Activated naive CD4-positive, alpha-beta T cell treated with anti-CD3 and anti-CD28 coated beads, Interleukin-2, amount 50 U/mL, for 24 hours (primary cell): ENCODE measurements around the gene GNG12.
A peak's percentile ranks its signal among the peaks of the same experiment; 100 is the strongest.

Experiments used
- H3K27ac Mint-ChIP-seq: one replicate; pipeline ENCODE4 v1.8.0; 2021; ENCODE audit warnings: mild to moderate bottlenecking, mixed read lengths
- H3K27me3 Mint-ChIP-seq: one replicate; pipeline ENCODE4 v1.8.0; 2021; ENCODE audit warnings: mixed read lengths
- H3K36me3 Mint-ChIP-seq: one replicate; pipeline ENCODE4 v1.8.0; 2021; ENCODE audit warnings: mixed read lengths
- H3K4me1 Mint-ChIP-seq: one replicate; pipeline ENCODE4 v1.8.0; 2021; ENCODE audit warnings: mixed read lengths
- H3K4me3 Mint-ChIP-seq: one replicate; pipeline ENCODE4 v1.8.0; 2021; ENCODE audit warnings: mild to moderate bottlenecking, mixed read lengths
- H3K9me3 Mint-ChIP-seq: one replicate; pipeline ENCODE4 v1.8.0; 2021; ENCODE audit warnings: mixed read lengths

Gene GNG12

DNA sequence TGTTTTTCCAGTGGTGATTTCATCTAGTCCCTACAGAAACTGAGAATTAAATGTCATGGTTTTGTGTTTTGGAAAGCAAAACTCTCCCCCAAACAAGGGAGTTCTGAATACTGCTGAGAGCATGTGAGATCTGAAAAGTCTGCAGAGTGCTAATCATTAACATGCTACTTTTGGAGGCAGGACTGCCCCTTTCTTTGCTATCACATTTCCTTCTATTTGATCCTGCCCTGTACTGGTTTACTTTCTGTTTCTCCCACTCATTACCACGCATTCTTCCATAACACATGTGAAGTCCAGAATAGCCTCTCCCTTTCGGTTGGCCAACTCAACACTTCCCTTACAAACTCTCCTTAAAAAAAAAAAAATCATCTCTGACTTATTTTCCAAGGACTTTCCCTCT lies 84.6 kb downstream of the GNG12 start:
- Mint-ChIP-seq H3K4me3 (no peak overlapping the region), H3K4me1 (peaks cover 5% of the 10 kb centered on the region), H3K36me3 (no peaks in the 10 kb centered on the region), H3K9me3 (no peaks in the 10 kb centered on the region), H3K27me3 (peaks cover 5% of the 10 kb centered on the region), H3K27ac (no peak overlapping the region)

DNA sequence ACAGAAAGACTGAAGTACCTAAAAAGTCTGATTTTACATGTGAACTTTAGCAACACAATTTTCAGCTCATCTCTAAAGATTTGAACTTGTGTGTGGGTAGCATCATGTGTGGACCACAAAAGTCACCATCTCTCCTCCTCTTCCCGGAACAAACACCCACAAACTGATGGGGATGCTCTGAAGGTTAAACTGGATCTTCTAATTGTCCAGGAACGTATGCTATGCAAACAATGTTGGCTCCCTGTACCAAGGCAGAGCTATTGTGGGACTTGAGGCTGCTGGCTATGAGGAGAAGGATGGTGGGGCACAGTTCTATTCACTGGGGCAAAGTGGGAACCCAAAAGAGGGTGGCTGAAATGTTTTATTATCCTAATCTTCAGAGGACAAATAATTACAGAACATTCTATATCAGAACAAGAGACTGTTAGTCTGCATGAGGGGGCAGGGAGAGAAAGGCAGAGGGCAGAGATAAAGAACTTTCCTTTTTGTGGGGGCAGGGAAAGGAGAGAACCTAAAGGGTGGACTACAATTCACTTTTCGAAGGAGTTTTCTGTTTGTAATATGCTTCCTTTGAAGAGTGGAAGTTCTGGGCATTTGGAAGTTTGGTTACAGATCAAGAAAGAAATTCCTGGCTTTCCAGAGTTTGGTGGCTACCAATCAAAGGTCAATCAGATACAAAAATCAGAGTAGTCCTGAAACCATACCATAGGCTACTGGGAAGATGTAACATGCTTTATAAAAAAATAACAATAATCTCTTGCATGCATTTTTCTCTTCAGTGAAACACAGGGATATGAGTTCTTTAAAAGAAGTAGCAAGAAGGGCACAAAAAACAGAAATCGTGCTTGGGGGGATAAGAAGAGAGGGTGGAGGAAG lies 85.4 kb downstream of the GNG12 start:
- H3K36me3 Mint-ChIP-seq: no peaks in the 10 kb centered on the region
- peaks cover 4% of the 10 kb centered on the region for H3K27me3 Mint-ChIP-seq
- no peaks in the 10 kb centered on the region for H3K9me3 Mint-ChIP-seq
- H3K27ac Mint-ChIP-seq: no peak overlapping the region
- H3K4me1 Mint-ChIP-seq: peaks cover 5% of the 10 kb centered on the region
- no peak overlapping the region for H3K4me3 Mint-ChIP-seq

GRCh38 chr1:67745875-67746698 lies 87.2 kb downstream of the GNG12 start:
- Mint-ChIP-seq H3K27ac (no peak overlapping the region), H3K36me3 (no peaks in the 10 kb centered on the region), H3K4me3 (no peak overlapping the region), H3K27me3 (peaks cover 4% of the 10 kb centered on the region), H3K4me1 (peaks cover 5% of the 10 kb centered on the region), H3K9me3 (no peaks in the 10 kb centered on the region)

DNA sequence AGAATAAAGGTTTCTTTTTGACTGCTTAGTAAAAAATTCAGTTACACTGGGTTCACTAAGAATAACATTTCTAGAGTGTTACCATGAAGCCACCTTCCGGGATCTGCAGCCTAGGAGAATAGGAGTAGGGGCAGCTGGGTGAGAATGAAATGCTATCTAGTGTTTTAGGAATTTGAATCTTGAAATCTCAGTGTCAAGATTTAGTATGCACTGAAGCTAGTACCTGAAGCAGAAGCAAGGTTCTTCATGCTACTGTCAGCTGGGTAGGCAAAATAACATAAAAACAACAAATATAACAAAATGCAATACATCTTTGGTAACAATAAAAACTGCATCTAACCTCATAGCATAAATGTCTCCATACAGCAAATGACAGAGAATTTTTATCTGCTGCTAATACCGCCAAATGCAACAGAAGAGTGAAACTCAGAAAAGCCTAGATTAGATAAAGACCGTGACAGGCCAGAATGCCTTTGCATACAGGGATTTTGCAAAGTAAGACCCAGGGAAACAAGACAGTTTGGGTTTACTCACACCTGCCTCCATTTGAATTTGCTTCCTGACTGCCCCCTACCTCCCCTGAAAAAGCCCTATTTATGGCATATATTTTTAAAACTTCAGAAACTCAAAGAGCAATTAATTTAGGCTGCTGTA lies 90.1 kb downstream of the GNG12 start:
- H3K4me3 Mint-ChIP-seq: no peak overlapping the region
- H3K27me3 Mint-ChIP-seq: peaks cover 4% of the 10 kb centered on the region
- no peaks in the 10 kb centered on the region for H3K9me3 Mint-ChIP-seq
- no peak overlapping the region for H3K27ac Mint-ChIP-seq
- H3K36me3 Mint-ChIP-seq: no peaks in the 10 kb centered on the region
- no peaks in the 10 kb centered on the region for H3K4me1 Mint-ChIP-seq

DNA sequence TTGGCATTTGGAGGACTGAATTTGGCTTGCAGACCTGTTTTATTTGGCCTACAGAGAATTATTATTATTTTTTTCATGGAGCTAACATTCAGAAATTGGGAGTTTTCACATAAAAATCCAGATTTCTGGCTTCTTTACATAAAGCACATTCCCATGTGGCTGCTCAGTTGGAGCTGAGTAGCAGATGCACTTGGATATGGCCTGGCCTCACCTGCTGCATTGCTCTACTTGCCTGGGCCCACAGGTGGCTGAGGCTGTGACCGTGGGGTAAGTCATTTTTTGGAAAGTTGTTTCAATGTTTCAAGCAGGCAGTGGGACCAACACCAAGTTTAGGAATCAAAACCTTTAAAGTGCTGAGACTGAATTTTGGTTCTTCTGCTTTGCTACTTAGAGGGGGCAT lies 91.5 kb downstream of the GNG12 start:
- H3K4me3 Mint-ChIP-seq: no peak overlapping the region
- peaks cover under 1% of the 10 kb centered on the region for H3K4me1 Mint-ChIP-seq
- no peaks in the 10 kb centered on the region for H3K36me3 Mint-ChIP-seq
- no peaks in the 10 kb centered on the region for H3K27me3 Mint-ChIP-seq
- no peaks in the 10 kb centered on the region for H3K9me3 Mint-ChIP-seq
- no peak overlapping the region for H3K27ac Mint-ChIP-seq

DNA sequence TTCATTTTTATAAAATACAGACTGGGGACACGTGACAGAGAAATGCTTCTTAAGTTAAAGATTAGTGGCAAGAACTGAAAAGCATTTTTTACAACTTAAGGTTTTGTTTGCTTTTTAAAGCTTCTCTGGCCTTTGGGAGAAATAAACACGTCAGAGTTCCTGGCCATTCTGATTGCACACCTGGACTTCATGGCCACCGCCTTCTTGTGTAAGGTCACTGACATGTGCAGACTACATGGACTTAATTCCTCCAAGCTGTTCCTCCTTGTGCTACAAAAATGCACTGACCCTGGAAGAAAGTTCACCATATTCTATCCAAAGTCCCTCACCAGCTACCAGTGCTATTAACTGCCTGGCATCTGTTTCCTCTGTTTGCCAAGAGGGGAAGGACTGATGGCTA lies 92.1 kb downstream of the GNG12 start:
- Mint-ChIP-seq H3K36me3 (no peaks in the 10 kb centered on the region), H3K4me3 (no peak overlapping the region), H3K27ac (no peak overlapping the region), H3K9me3 (no peaks in the 10 kb centered on the region), H3K4me1 (peaks cover 7% of the 10 kb centered on the region), H3K27me3 (no peaks in the 10 kb centered on the region)

GRCh38 chr1:67740543-67740942 lies 92.7 kb downstream of the GNG12 start:
- Mint-ChIP-seq H3K27me3 (no peaks in the 10 kb centered on the region), H3K4me3 (no peak overlapping the region), H3K27ac (no peak overlapping the region), H3K9me3 (no peaks in the 10 kb centered on the region), H3K36me3 (no peaks in the 10 kb centered on the region), H3K4me1 (peaks cover 12% of the 10 kb centered on the region)

GRCh38 chr1:67739361-67739760 lies 93.9 kb downstream of the GNG12 start:
- Mint-ChIP-seq H3K27ac (no peak overlapping the region), H3K36me3 (no peaks in the 10 kb centered on the region), H3K4me3 (no peak overlapping the region), H3K9me3 (no peaks in the 10 kb centered on the region), H3K27me3 (no peaks in the 10 kb centered on the region), H3K4me1 (peaks cover 15% of the 10 kb centered on the region)

DNA sequence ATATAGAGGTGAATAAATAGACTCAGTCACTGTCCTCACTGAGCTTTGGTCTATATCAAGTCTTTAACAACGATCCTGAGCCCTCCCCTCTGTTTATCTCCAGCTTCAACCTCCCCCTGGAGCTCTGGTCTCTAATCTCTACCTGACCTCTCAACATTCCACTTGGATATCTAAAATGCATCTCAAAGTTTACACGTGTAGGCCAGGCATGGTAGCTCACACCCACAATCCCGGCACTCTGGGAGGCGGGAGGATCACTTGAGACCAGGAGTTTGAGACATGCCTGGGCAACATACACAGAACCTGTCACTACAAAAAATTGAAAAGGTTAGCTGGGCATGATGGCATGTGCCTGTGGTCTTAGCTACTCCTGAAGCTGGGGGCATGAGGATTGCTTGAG lies 94.9 kb downstream of the GNG12 start:
- H3K27me3 Mint-ChIP-seq: no peaks in the 10 kb centered on the region
- H3K4me1 Mint-ChIP-seq: peaks cover 22% of the 10 kb centered on the region
- H3K27ac Mint-ChIP-seq: no peak overlapping the region
- no peak overlapping the region for H3K4me3 Mint-ChIP-seq
- no peaks in the 10 kb centered on the region for H3K9me3 Mint-ChIP-seq
- H3K36me3 Mint-ChIP-seq: no peaks in the 10 kb centered on the region

DNA sequence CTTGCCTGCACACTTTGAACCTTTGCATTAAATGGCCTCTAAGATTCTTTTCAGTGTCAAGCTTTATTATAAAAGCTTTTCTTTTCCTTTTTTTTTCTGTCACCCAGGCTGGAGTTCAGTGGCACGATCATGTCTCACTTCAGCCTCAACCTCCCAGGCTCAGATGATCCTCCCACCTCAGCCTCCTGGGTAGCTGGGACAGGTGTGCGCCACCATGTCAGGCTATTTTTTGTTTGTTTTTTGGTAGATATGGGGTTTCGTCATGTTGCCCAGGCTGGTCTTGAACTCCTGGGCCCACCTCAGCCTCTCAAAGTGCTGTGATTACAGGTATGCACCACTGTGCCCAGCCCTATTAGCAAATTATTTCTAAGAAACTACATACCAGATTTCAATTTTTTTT lies 95.4 kb downstream of the GNG12 start:
- no peak overlapping the region for H3K27ac Mint-ChIP-seq

GRCh38 chr1:67736750-67737149 lies 96.5 kb downstream of the GNG12 start:
- Mint-ChIP-seq H3K9me3 (no peaks in the 10 kb centered on the region), H3K27ac (no peak overlapping the region), H3K27me3 (no peaks in the 10 kb centered on the region), H3K36me3 (no peaks in the 10 kb centered on the region), H3K4me3 (no peak overlapping the region), H3K4me1 (peaks cover 22% of the 10 kb centered on the region)

More for the DNA sequence above, 95.4 kb downstream of the GNG12 start:
- no peak overlapping the region for H3K4me3 Mint-ChIP-seq
- peaks cover 22% of the 10 kb centered on the region for H3K4me1 Mint-ChIP-seq
- no peaks in the 10 kb centered on the region for H3K36me3 Mint-ChIP-seq
- H3K27me3 Mint-ChIP-seq: no peaks in the 10 kb centered on the region
- no peaks in the 10 kb centered on the region for H3K9me3 Mint-ChIP-seq

DNA sequence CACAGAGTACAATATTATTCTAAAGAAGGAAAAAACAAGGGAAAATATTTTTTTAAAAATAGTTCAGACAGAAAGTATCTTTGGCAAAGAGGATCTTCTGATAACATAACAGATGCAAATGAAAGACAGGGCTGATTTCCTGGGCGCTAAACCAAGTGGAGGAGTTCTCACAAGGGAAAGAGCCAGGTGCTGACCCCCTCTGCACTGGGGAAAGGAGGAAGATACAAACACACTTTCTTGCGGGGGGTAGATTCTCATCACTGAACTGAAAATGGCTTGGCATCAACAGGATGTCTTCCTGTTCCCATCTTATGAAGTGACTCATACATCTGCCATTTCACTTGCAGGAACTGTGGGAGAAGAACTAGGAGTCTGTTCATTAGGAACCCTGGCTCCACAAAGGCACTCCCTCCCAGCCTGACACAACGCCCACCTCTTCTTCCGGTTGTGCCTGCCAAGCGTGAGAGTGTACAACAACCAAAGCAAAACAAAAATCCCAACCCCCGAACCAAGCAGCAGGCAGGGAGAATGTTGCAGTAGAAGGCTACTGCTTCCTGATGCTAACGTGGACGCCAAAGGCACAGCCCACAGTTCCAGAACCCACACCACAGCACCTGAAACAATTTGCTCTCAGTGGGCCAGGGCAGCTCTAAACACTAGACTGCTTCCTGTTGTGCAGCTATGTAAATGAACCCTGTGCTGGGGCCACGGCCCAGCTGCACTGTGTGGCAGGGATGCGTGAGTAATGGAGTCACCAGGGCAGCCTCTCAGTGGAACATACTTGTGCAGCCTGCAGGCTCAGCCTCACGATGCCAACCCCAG lies 97.2 kb downstream of the GNG12 start:
- Mint-ChIP-seq H3K27me3 (no peaks in the 10 kb centered on the region), H3K9me3 (no peaks in the 10 kb centered on the region), H3K4me1 (peaks cover 22% of the 10 kb centered on the region), H3K27ac (peak overlapping the region; percentile 79), H3K36me3 (no peaks in the 10 kb centered on the region), H3K4me3 (peak overlapping the region; percentile 70)

DNA sequence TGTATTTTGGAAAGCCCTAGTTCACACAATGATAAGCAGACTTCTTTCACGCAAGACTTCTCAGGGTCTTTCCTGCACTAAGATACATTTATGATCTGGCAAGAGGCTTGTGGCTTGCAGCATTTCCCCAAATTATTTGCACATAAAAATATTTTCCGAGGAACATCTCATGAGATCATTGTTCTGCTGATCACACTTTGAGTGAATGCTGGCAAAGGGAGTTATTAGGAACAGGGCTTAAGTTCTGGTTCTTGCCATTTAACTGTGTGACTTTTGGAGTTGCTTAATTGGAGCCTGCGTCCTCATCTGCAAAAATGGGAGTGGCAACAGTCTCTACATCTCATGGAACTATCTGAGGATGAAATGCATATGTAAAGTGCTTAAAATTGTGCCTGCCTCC lies 98.1 kb downstream of the GNG12 start:
- H3K36me3 Mint-ChIP-seq: no peaks in the 10 kb centered on the region
- no peak overlapping the region for H3K4me3 Mint-ChIP-seq
- H3K27me3 Mint-ChIP-seq: no peaks in the 10 kb centered on the region
- no peak overlapping the region for H3K27ac Mint-ChIP-seq
- H3K9me3 Mint-ChIP-seq: no peaks in the 10 kb centered on the region
- peaks cover 22% of the 10 kb centered on the region for H3K4me1 Mint-ChIP-seq

GRCh38 chr1:67734323-67734690 lies 99.0 kb downstream of the GNG12 start:
- no peaks in the 10 kb centered on the region for H3K36me3 Mint-ChIP-seq
- no peak overlapping the region for H3K4me3 Mint-ChIP-seq
- peaks cover 22% of the 10 kb centered on the region for H3K4me1 Mint-ChIP-seq
- no peaks in the 10 kb centered on the region for H3K27me3 Mint-ChIP-seq
- no peaks in the 10 kb centered on the region for H3K9me3 Mint-ChIP-seq
- no peak overlapping the region for H3K27ac Mint-ChIP-seq

DNA sequence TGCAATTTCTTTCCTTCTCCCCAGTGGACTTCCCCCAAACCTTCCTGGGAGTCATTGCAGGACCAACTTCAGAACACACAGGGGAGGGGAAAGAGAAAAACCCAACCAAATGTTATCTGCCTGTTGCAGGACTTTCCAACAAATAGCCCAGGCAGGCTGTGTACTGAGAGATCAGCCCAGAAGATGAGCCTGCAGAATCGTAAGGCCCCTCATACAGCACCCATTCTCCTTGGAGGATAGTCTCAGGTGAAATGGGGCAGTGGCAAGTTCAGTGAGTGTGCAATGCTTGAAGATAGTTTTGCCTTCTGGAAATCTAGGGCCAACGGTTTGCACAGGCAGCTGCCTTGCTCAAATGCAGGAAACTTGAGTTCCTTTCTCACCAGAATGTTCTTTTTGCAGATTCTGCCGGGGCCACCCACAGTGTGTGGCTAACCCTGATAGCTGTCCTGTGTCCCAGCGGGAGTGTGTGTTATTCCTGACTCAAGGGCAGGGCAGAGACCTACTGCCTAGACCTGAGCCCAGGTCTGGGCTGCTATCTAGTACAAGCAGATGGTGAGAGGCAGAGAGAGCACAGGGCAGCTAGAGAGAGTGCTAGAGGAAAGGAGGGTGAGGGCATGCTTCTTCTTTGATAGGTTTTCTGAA lies 99.5 kb downstream of the GNG12 start:
- Mint-ChIP-seq H3K4me1 (peaks cover 22% of the 10 kb centered on the region), H3K36me3 (no peaks in the 10 kb centered on the region), H3K9me3 (no peaks in the 10 kb centered on the region), H3K27me3 (no peaks in the 10 kb centered on the region), H3K27ac (no peak overlapping the region), H3K4me3 (no peak overlapping the region)
